ENCODE data around the gene THBD. TPM values are rescaled to one million over a fixed set of nuclear protein-coding genes. Genes with fewer than 3 reads are reported as not detected.

Gene THBD
- total RNA-seq, 1 donor from 2014 or later = 22.7 TPM

GRCh38 chr20:23071398-23071797, 21.9 kb upstream of the THBD start:
- DNase-seq (ENCODE audit: low read depth) (no peak), FAIRE-seq (no peak)
- Histone ChIP-seq H3K4me1 (ENCODE audit: insufficient read depth, low read length) (no peaks in the 10 kb centered on the region), H3K9ac (ENCODE audit: low read length) (no peak overlapping the region), H3K79me2 (ENCODE audit: insufficient read depth, low read length) (no peaks in the 10 kb centered on the region), H2AFZ (ENCODE audit: low read depth, low read length) (no peak overlapping the region), H3K9me3 (ENCODE audit: insufficient read depth, low read depth, low read length) (no peaks in the 10 kb centered on the region), H3K4me2 (ENCODE audit: low read length) (no peak overlapping the region), H3K4me3 (ENCODE audit: insufficient read depth, low read depth, low read length) (no peak overlapping the region), H4K20me1 (ENCODE audit: insufficient read depth, low read length) (no peaks in the 10 kb centered on the region), H3K27ac (ENCODE audit: low read depth, low read length) (no peak overlapping the region), H3K27me3 (ENCODE audit: insufficient read depth, low read length) (no peaks in the 10 kb centered on the region), H3K36me3 (ENCODE audit: insufficient read depth, low read length) (no peaks in the 10 kb centered on the region)
- Mint-ChIP-seq H3K27ac (ENCODE audit: unreplicated experiment) (no peak overlapping the region), H3K4me1 (ENCODE audit: low read depth, unreplicated experiment) (no peaks in the 10 kb centered on the region), H3K4me3 (ENCODE audit: unreplicated experiment) (no peak overlapping the region), H3K9me3 (ENCODE audit: unreplicated experiment) (no peaks in the 10 kb centered on the region), H3K27me3 (ENCODE audit: low read depth, unreplicated experiment) (peaks cover 9% of the 10 kb centered on the region), H3K36me3 (ENCODE audit: low read depth, unreplicated experiment) (no peaks in the 10 kb centered on the region)
- TF ChIP-seq CTCF (IDR thresholded peaks at IDR 0.05; ENCODE audit: insufficient read depth, low read depth, low read length) = no peak
- no peak for TF ChIP-seq EZH2 (IDR thresholded peaks at IDR 0.05; ENCODE audit: insufficient read depth, low read length)

DNA sequence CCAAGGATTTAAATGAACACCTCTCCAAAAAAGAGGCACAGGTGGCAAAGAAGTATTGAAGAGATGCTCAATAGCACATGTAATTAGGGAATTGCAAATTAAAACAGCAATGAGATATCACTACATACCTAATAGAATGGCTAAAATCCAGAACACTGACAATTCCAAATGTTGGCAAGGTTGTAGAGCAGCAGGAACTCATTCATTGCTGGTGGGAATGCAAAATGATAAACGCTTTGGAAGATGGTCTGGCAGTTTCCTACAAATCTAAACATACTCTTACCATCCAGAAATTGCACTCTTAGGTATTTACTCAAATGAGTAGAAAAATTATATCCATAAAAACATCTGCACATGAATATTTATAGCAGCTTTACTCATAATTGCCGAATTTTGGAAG, 19.6 kb upstream of the THBD start:
- H3K27ac Mint-ChIP-seq (ENCODE audit: unreplicated experiment) = no peak overlapping the region
- H3K27me3 Mint-ChIP-seq (ENCODE audit: low read depth, unreplicated experiment) = peaks cover 9% of the 10 kb centered on the region
- H3K9ac ChIP-seq (ENCODE audit: low read length) = no peak overlapping the region
- H3K27me3 ChIP-seq (ENCODE audit: insufficient read depth, low read length) = no peaks in the 10 kb centered on the region
- no peak overlapping the region for H3K4me3 ChIP-seq (ENCODE audit: insufficient read depth, low read depth, low read length)
- H3K4me1 ChIP-seq (ENCODE audit: insufficient read depth, low read length) = no peaks in the 10 kb centered on the region
- TF ChIP-seq CTCF (IDR thresholded peaks at IDR 0.05; ENCODE audit: insufficient read depth, low read depth, low read length) = no peak
- no peak for TF ChIP-seq EZH2 (IDR thresholded peaks at IDR 0.05; ENCODE audit: insufficient read depth, low read length)
- DNase-seq (ENCODE audit: low read depth) (no peak), FAIRE-seq (no peak)
- H3K27ac ChIP-seq (ENCODE audit: low read depth, low read length) = no peak overlapping the region
- H3K4me3 Mint-ChIP-seq (ENCODE audit: unreplicated experiment) = no peak overlapping the region
- H3K79me2 ChIP-seq (ENCODE audit: insufficient read depth, low read length) = no peaks in the 10 kb centered on the region
- no peak overlapping the region for H2AFZ ChIP-seq (ENCODE audit: low read depth, low read length)
- H3K9me3 Mint-ChIP-seq (ENCODE audit: unreplicated experiment) = no peaks in the 10 kb centered on the region
- no peaks in the 10 kb centered on the region for H3K36me3 ChIP-seq (ENCODE audit: insufficient read depth, low read length)
- H3K4me2 ChIP-seq (ENCODE audit: low read length) = no peak overlapping the region
- no peaks in the 10 kb centered on the region for H3K9me3 ChIP-seq (ENCODE audit: insufficient read depth, low read depth, low read length)
- no peaks in the 10 kb centered on the region for H4K20me1 ChIP-seq (ENCODE audit: insufficient read depth, low read length)
- H3K4me1 Mint-ChIP-seq (ENCODE audit: low read depth, unreplicated experiment) = no peaks in the 10 kb centered on the region
- H3K36me3 Mint-ChIP-seq (ENCODE audit: low read depth, unreplicated experiment) = no peaks in the 10 kb centered on the region

- H3K4me3 ChIP-seq (ENCODE audit: insufficient read depth, low read depth, low read length) = no peak overlapping the region
- H3K4me2 ChIP-seq (ENCODE audit: low read length) = no peak overlapping the region
- no peak for DNase-seq (ENCODE audit: low read depth)
- H4K20me1 ChIP-seq (ENCODE audit: insufficient read depth, low read length) = no peaks in the 10 kb centered on the region
- Mint-ChIP-seq H3K27me3 (ENCODE audit: low read depth, unreplicated experiment) (peaks cover 9% of the 10 kb centered on the region), H3K36me3 (ENCODE audit: low read depth, unreplicated experiment) (no peaks in the 10 kb centered on the region), H3K27ac (ENCODE audit: unreplicated experiment) (no peak overlapping the region), H3K4me3 (ENCODE audit: unreplicated experiment) (no peak overlapping the region), H3K9me3 (ENCODE audit: unreplicated experiment) (no peaks in the 10 kb centered on the region), H3K4me1 (ENCODE audit: low read depth, unreplicated experiment) (peaks cover 2% of the 10 kb centered on the region)
- H3K79me2 ChIP-seq (ENCODE audit: insufficient read depth, low read length) = no peaks in the 10 kb centered on the region
- H3K9me3 ChIP-seq (ENCODE audit: insufficient read depth, low read depth, low read length) = no peaks in the 10 kb centered on the region
- H3K27me3 ChIP-seq (ENCODE audit: insufficient read depth, low read length) = no peaks in the 10 kb centered on the region
- H3K9ac ChIP-seq (ENCODE audit: low read length) = no peak overlapping the region
- no peak overlapping the region for H3K27ac ChIP-seq (ENCODE audit: low read depth, low read length)
- H3K4me1 ChIP-seq (ENCODE audit: insufficient read depth, low read length) = no peaks in the 10 kb centered on the region
- TF ChIP-seq CTCF (IDR thresholded peaks at IDR 0.05; ENCODE audit: insufficient read depth, low read depth, low read length) (no peak), EZH2 (IDR thresholded peaks at IDR 0.05; ENCODE audit: insufficient read depth, low read length) (no peak)
- FAIRE-seq = no peak
- H2AFZ ChIP-seq (ENCODE audit: low read depth, low read length) = no peak overlapping the region
- no peaks in the 10 kb centered on the region for H3K36me3 ChIP-seq (ENCODE audit: insufficient read depth, low read length)
These were observed 18.8 kb upstream of the THBD start for GRCh38 chr20:23068283-23068682.
